ENCODE data around the gene GSS. TPM values are rescaled to one million over a fixed set of nuclear protein-coding genes. Genes with fewer than 3 reads are reported as not detected.
A peak's percentile ranks its signal among the peaks of the same experiment; 100 is the strongest.

The GSS gene
- total RNA-seq, 1 donor from 2014 or later: 63.9 TPM

- Histone ChIP-seq H3K9ac (no peak overlapping the region), H3K79me2 (ENCODE audit: low read depth) (no peaks in the 10 kb centered on the region), H3F3A (ENCODE audit: low read depth) (no peaks in the 10 kb centered on the region), H3K4me3 (no peak overlapping the region), H3K9me3 (ENCODE audit: low read depth) (no peaks in the 10 kb centered on the region), H3K4me2 (no peak overlapping the region), H3K36me3 (no peaks in the 10 kb centered on the region), H4K20me1 (ENCODE audit: low read depth) (no peaks in the 10 kb centered on the region), H2AFZ (replicated peaks) (no peak overlapping the region), H3K27ac (no peak overlapping the region), H3K27me3 (no peaks in the 10 kb centered on the region), H3K4me1 (peaks cover 8% of the 10 kb centered on the region)
- TF ChIP-seq EZH2phosphoT487 (IDR thresholded peaks at IDR 0.05) (no peak), CTCF (IDR thresholded peaks at IDR 0.05) (no peak), EZH2 (IDR thresholded peaks at IDR 0.05) (no peak)
- H3K27me3 Mint-ChIP-seq (ENCODE audit: insufficient read depth, low read depth): peaks cover 10% of the 10 kb centered on the region
- peaks cover 10% of the 10 kb centered on the region for H3K4me1 Mint-ChIP-seq
- DNase-seq (ENCODE audit: low spot score): no peak
- no peak overlapping the region for H3K4me3 Mint-ChIP-seq
- H3K27ac Mint-ChIP-seq: no peak overlapping the region
- H3K36me3 Mint-ChIP-seq: no peaks in the 10 kb centered on the region
- no peaks in the 10 kb centered on the region for H3K9me3 Mint-ChIP-seq
Measured at GRCh38 chr20:34968042-34968775, 12.6 kb upstream of the GSS start.

- Mint-ChIP-seq H3K9me3 (no peaks in the 10 kb centered on the region), H3K4me1 (peaks cover 10% of the 10 kb centered on the region), H3K36me3 (no peaks in the 10 kb centered on the region), H3K4me3 (no peak overlapping the region), H3K27ac (no peak overlapping the region), H3K27me3 (ENCODE audit: insufficient read depth, low read depth) (peaks cover 10% of the 10 kb centered on the region)
- no peak overlapping the region for H3K9ac ChIP-seq
- H3K4me3 ChIP-seq: no peak overlapping the region
- DNase-seq (ENCODE audit: low spot score): no peak
- H3K36me3 ChIP-seq: no peaks in the 10 kb centered on the region
- H3F3A ChIP-seq (ENCODE audit: low read depth): no peaks in the 10 kb centered on the region
- no peak overlapping the region for H3K4me2 ChIP-seq
- peaks cover 8% of the 10 kb centered on the region for H3K4me1 ChIP-seq
- no peaks in the 10 kb centered on the region for H3K9me3 ChIP-seq (ENCODE audit: low read depth)
- no peak overlapping the region for H2AFZ ChIP-seq (replicated peaks)
- no peaks in the 10 kb centered on the region for H3K27me3 ChIP-seq
- no peaks in the 10 kb centered on the region for H4K20me1 ChIP-seq (ENCODE audit: low read depth)
- no peaks in the 10 kb centered on the region for H3K79me2 ChIP-seq (ENCODE audit: low read depth)
- H3K27ac ChIP-seq: no peak overlapping the region
- TF ChIP-seq EZH2 (IDR thresholded peaks at IDR 0.05) (no peak), EZH2phosphoT487 (IDR thresholded peaks at IDR 0.05) (no peak), CTCF (IDR thresholded peaks at IDR 0.05) (no peak)
Measured at GRCh38 chr20:34967421-34967820, 11.8 kb upstream of the GSS start.

- Mint-ChIP-seq H3K4me3 (no peak overlapping the region), H3K27me3 (ENCODE audit: insufficient read depth, low read depth) (peaks cover 5% of the 10 kb centered on the region), H3K36me3 (no peaks in the 10 kb centered on the region), H3K4me1 (peaks cover 13% of the 10 kb centered on the region), H3K9me3 (no peaks in the 10 kb centered on the region), H3K27ac (no peak overlapping the region)
- Histone ChIP-seq H3K9me3 (ENCODE audit: low read depth) (no peaks in the 10 kb centered on the region), H3K36me3 (no peaks in the 10 kb centered on the region), H3K27me3 (no peaks in the 10 kb centered on the region), H3K4me3 (no peak overlapping the region), H3F3A (ENCODE audit: low read depth) (no peaks in the 10 kb centered on the region), H3K4me2 (no peak overlapping the region), H3K79me2 (ENCODE audit: low read depth) (no peaks in the 10 kb centered on the region), H4K20me1 (ENCODE audit: low read depth) (no peaks in the 10 kb centered on the region), H3K27ac (no peak overlapping the region), H3K9ac (no peak overlapping the region), H3K4me1 (no peaks in the 10 kb centered on the region), H2AFZ (replicated peaks) (peak overlapping the region; percentile 26)
- no peak for DNase-seq (ENCODE audit: low spot score)
- TF ChIP-seq EZH2 (IDR thresholded peaks at IDR 0.05): no peak
- TF ChIP-seq EZH2phosphoT487 (IDR thresholded peaks at IDR 0.05): no peak
Measured at GRCh38 chr20:34965051-34965450, 9.4 kb upstream of the GSS start.

- H3K9ac ChIP-seq: no peak overlapping the region
- H3K27me3 ChIP-seq: no peaks in the 10 kb centered on the region
- Mint-ChIP-seq H3K9me3 (no peaks in the 10 kb centered on the region), H3K36me3 (no peaks in the 10 kb centered on the region), H3K27me3 (ENCODE audit: insufficient read depth, low read depth) (peaks cover 3% of the 10 kb centered on the region), H3K4me3 (no peak overlapping the region), H3K27ac (peak overlapping the region; percentile 24), H3K4me1 (peaks cover 13% of the 10 kb centered on the region)
- no peak for DNase-seq (ENCODE audit: low spot score)
- no peaks in the 10 kb centered on the region for H3F3A ChIP-seq (ENCODE audit: low read depth)
- no peak overlapping the region for H2AFZ ChIP-seq (replicated peaks)
- no peaks in the 10 kb centered on the region for H4K20me1 ChIP-seq (ENCODE audit: low read depth)
- H3K4me3 ChIP-seq: no peak overlapping the region
- no peaks in the 10 kb centered on the region for H3K79me2 ChIP-seq (ENCODE audit: low read depth)
- H3K4me2 ChIP-seq: no peak overlapping the region
- no peaks in the 10 kb centered on the region for H3K9me3 ChIP-seq (ENCODE audit: low read depth)
- TF ChIP-seq EZH2phosphoT487 (IDR thresholded peaks at IDR 0.05): no peak
- TF ChIP-seq CTCF (IDR thresholded peaks at IDR 0.05): no peak
- no peak for TF ChIP-seq EZH2 (IDR thresholded peaks at IDR 0.05)
- H3K4me1 ChIP-seq: no peaks in the 10 kb centered on the region
- no peaks in the 10 kb centered on the region for H3K36me3 ChIP-seq
- no peak overlapping the region for H3K27ac ChIP-seq
Measured at GRCh38 chr20:34964486-34964885, 8.9 kb upstream of the GSS start.

Data from neural progenitor cell (in vitro differentiated cells).